ENCODE results near the gene DUXA.
"Not testable (repeated sequence)": the region's sequence is repeated elsewhere in the genome, so short reads cannot be mapped to it uniquely, and the experiment has no call there.

The DUXA gene

GRCh38 chr19:57123882-57124281 lies 43.4 kb downstream of the DUXA start:
- H2AK5ac ChIP-seq (ENCODE audit: low read depth, low read length) = no peak overlapping the region
- DNase-seq (ENCODE audit: low spot score) = no peak
- H3K9ac ChIP-seq (ENCODE audit: low read depth, low read length, poor library complexity) = no peak overlapping the region
- no peak overlapping the region for H3K18ac ChIP-seq (ENCODE audit: low read length)
- H2BK12ac ChIP-seq (ENCODE audit: low read length) = no peak overlapping the region
- no peak overlapping the region for H4K8ac ChIP-seq (ENCODE audit: low read depth, low read length)
- H2BK15ac ChIP-seq (ENCODE audit: low read length) = no peak overlapping the region
- H3K9me3 ChIP-seq (replicated peaks in 1 of 2; ENCODE audit: control insufficient read depth in 2 of 2, insufficient read depth in 1 of 2, low read depth in 1 of 2, low read length in 2 of 2) = peaks cover 3 to 8% of the 10 kb centered on the region in 2 donors
- no CpG with 5 or more reads among the region's 4 CpGs for WGBS, 2 donors (ENCODE audit: extremely low coverage in 2 of 2, insufficient read length in 2 of 2, insufficient replicate concordance in 1 of 2)
- no peak overlapping the region for H2BK5ac ChIP-seq (ENCODE audit: low read length)
- no peaks in the 10 kb centered on the region for H3K27me3 ChIP-seq (ENCODE audit: control insufficient read depth in 3 of 3, insufficient read depth in 3 of 3, low read depth in 1 of 3, low read length in 3 of 3)
- no peak overlapping the region for H3K23ac ChIP-seq (ENCODE audit: low read depth, low read length, poor library complexity)
- H3K27ac ChIP-seq (replicated peaks; ENCODE audit: low read length) = no peak overlapping the region
- no peak overlapping the region for H4K91ac ChIP-seq (ENCODE audit: low read depth, low read length, poor library complexity)
- H3K36me3 ChIP-seq (replicated peaks in 1 of 2; ENCODE audit: control insufficient read depth in 2 of 2, insufficient read depth in 2 of 2, low read length in 2 of 2) = no peaks in the 10 kb centered on the region
- H2AFZ ChIP-seq (ENCODE audit: low read length) = no peak overlapping the region
- H3K4ac ChIP-seq (ENCODE audit: low read length) = no peak overlapping the region
- no peaks in the 10 kb centered on the region for H3K4me1 ChIP-seq (ENCODE audit: control insufficient read depth in 2 of 2, insufficient read depth in 1 of 2, low read depth in 1 of 2, low read length in 2 of 2)
- no peak overlapping the region for H2BK120ac ChIP-seq (ENCODE audit: low read depth, low read length)
- no peaks in the 10 kb centered on the region for H3K79me1 ChIP-seq (ENCODE audit: low read depth, low read length)
- no peak overlapping the region for H3K14ac ChIP-seq (ENCODE audit: low read length)
- H3K4me3 ChIP-seq (ENCODE audit: low read length in 2 of 2) = no peak overlapping the region
- no peak overlapping the region for H3K4me2 ChIP-seq (ENCODE audit: insufficient read depth, low read length, poor library complexity, severe bottlenecking)

- peak overlapping the region; percentile 11 for H2AFZ ChIP-seq (ENCODE audit: low read length)
- peak overlapping the region; percentile 14 for H3K23ac ChIP-seq (ENCODE audit: low read depth, low read length, poor library complexity)
- no peak overlapping the region for H2BK12ac ChIP-seq (ENCODE audit: low read length)
- H3K36me3 ChIP-seq (replicated peaks in 1 of 2; ENCODE audit: control insufficient read depth in 2 of 2, insufficient read depth in 2 of 2, low read length in 2 of 2) = no peaks in the 10 kb centered on the region
- H2BK120ac ChIP-seq (ENCODE audit: low read depth, low read length) = no peak overlapping the region
- no peak overlapping the region for H4K8ac ChIP-seq (ENCODE audit: low read depth, low read length)
- H3K4me1 ChIP-seq (ENCODE audit: control insufficient read depth in 2 of 2, insufficient read depth in 1 of 2, low read depth in 1 of 2, low read length in 2 of 2) = no peaks in the 10 kb centered on the region
- H3K14ac ChIP-seq (ENCODE audit: low read length) = no peak overlapping the region
- H3K4me2 ChIP-seq (ENCODE audit: insufficient read depth, low read length, poor library complexity, severe bottlenecking) = no peak overlapping the region
- no peak overlapping the region for H3K4ac ChIP-seq (ENCODE audit: low read length)
- no peaks in the 10 kb centered on the region for H3K27me3 ChIP-seq (ENCODE audit: control insufficient read depth in 3 of 3, insufficient read depth in 3 of 3, low read depth in 1 of 3, low read length in 3 of 3)
- no peaks in the 10 kb centered on the region for H3K79me1 ChIP-seq (ENCODE audit: low read depth, low read length)
- DNase-seq (ENCODE audit: low spot score) = no peak
- no peak overlapping the region for H3K4me3 ChIP-seq (ENCODE audit: low read length in 2 of 2)
- H2BK5ac ChIP-seq (ENCODE audit: low read length) = no peak overlapping the region
- H3K27ac ChIP-seq (replicated peaks; ENCODE audit: low read length) = no peak overlapping the region
- H2BK15ac ChIP-seq (ENCODE audit: low read length) = no peak overlapping the region
- no CpG with 5 or more reads among the region's 32 CpGs for WGBS, 2 donors (ENCODE audit: extremely low coverage in 2 of 2, insufficient read length in 2 of 2, insufficient replicate concordance in 1 of 2)
- H3K9ac ChIP-seq (ENCODE audit: low read depth, low read length, poor library complexity) = no peak overlapping the region
- H3K18ac ChIP-seq (ENCODE audit: low read length) = no peak overlapping the region
- H3K9me3 ChIP-seq (replicated peaks in 1 of 2; ENCODE audit: control insufficient read depth in 2 of 2, insufficient read depth in 1 of 2, low read depth in 1 of 2, low read length in 2 of 2) = peaks cover 20 to 22% of the 10 kb centered on the region in 2 donors
- H4K91ac ChIP-seq (ENCODE audit: low read depth, low read length, poor library complexity) = no peak overlapping the region
- no peak overlapping the region for H2AK5ac ChIP-seq (ENCODE audit: low read depth, low read length)
Observed at GRCh38 chr19:57118848-57119247, 48.4 kb downstream of the DUXA start.

DNA sequence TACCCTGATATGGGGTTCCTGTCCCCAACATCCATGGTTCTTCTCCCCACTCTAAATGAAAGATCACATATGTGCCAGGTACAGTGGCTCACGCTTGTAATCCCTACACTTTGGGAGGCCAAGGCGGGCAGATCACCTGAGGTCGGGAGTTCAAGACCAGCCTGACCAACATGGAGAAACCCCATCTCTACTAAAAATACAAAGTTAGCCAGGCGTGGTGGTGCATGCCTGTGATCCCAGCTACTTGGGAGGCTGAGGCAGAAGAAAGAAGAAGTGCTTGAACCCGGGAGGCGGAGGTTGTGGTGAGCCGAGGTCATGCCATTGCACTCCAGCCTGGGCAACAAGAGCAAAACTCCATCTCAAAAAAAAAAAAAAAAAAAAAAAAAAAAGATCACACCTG lies 53.8 kb downstream of the DUXA start:
- H3K14ac ChIP-seq (ENCODE audit: low read length); H3K18ac ChIP-seq (ENCODE audit: low read length); H2BK120ac ChIP-seq (ENCODE audit: low read depth, low read length); H3K4me1 ChIP-seq (ENCODE audit: control insufficient read depth in 2 of 2, insufficient read depth in 1 of 2, low read depth in 1 of 2, low read length in 2 of 2); H3K9ac ChIP-seq (ENCODE audit: low read depth, low read length, poor library complexity); H2AK5ac ChIP-seq (ENCODE audit: low read depth, low read length); H2AFZ ChIP-seq (ENCODE audit: low read length); H2BK15ac ChIP-seq (ENCODE audit: low read length); H4K8ac ChIP-seq (ENCODE audit: low read depth, low read length); H3K27me3 ChIP-seq (ENCODE audit: control insufficient read depth in 3 of 3, insufficient read depth in 3 of 3, low read depth in 1 of 3, low read length in 3 of 3); H2BK12ac ChIP-seq (ENCODE audit: low read length); H3K36me3 ChIP-seq (replicated peaks in 1 of 2; ENCODE audit: control insufficient read depth in 2 of 2, insufficient read depth in 2 of 2, low read length in 2 of 2); DNase-seq (ENCODE audit: low spot score); H3K27ac ChIP-seq (replicated peaks; ENCODE audit: low read length); H3K79me1 ChIP-seq (ENCODE audit: low read depth, low read length); H4K91ac ChIP-seq (ENCODE audit: low read depth, low read length, poor library complexity); H2BK5ac ChIP-seq (ENCODE audit: low read length); H3K4me3 ChIP-seq (ENCODE audit: low read length in 2 of 2); H3K4ac ChIP-seq (ENCODE audit: low read length); H3K23ac ChIP-seq (ENCODE audit: low read depth, low read length, poor library complexity); H3K4me2 ChIP-seq (ENCODE audit: insufficient read depth, low read length, poor library complexity, severe bottlenecking): not testable (repeated sequence)
- no CpG with 5 or more reads among the region's 7 CpGs for WGBS, 2 donors (ENCODE audit: extremely low coverage in 2 of 2, insufficient read length in 2 of 2, insufficient replicate concordance in 1 of 2)
- H3K9me3 ChIP-seq (replicated peaks in 1 of 2; ENCODE audit: control insufficient read depth in 2 of 2, insufficient read depth in 1 of 2, low read depth in 1 of 2, low read length in 2 of 2) = peaks cover 26 to 52% of the 10 kb centered on the region in 2 donors

DNA sequence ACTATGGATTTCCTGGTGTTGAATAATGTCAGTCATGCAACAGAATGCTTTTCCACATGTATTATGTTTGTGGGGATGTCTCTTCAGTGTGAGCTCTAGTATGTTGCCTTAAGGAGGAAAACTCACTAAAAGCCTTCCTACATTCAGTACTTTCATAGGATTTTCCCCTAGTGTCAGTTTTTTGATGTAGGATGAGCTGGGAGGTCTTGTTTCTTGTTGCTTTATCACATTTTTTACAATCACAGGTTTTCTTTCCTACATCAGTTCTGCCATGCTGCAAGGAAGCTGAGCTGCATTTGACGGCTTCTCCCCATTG lies 56.0 kb downstream of the DUXA start:
- no peaks in the 10 kb centered on the region for H3K36me3 ChIP-seq (replicated peaks in 1 of 2; ENCODE audit: control insufficient read depth in 2 of 2, insufficient read depth in 2 of 2, low read length in 2 of 2)
- no peak overlapping the region for H3K9ac ChIP-seq (ENCODE audit: low read depth, low read length, poor library complexity)
- H3K18ac ChIP-seq (ENCODE audit: low read length) = no peak overlapping the region
- no peak overlapping the region for H4K91ac ChIP-seq (ENCODE audit: low read depth, low read length, poor library complexity)
- no peak for DNase-seq (ENCODE audit: low spot score)
- no peaks in the 10 kb centered on the region for H3K4me1 ChIP-seq (ENCODE audit: control insufficient read depth in 2 of 2, insufficient read depth in 1 of 2, low read depth in 1 of 2, low read length in 2 of 2)
- no peak overlapping the region for H3K27ac ChIP-seq (replicated peaks; ENCODE audit: low read length)
- no peak overlapping the region for H3K4ac ChIP-seq (ENCODE audit: low read length)
- H3K23ac ChIP-seq (ENCODE audit: low read depth, low read length, poor library complexity) = no peak overlapping the region
- H2BK5ac ChIP-seq (ENCODE audit: low read length) = no peak overlapping the region
- H3K4me2 ChIP-seq (ENCODE audit: insufficient read depth, low read length, poor library complexity, severe bottlenecking) = no peak overlapping the region
- H3K27me3 ChIP-seq (ENCODE audit: control insufficient read depth in 3 of 3, insufficient read depth in 3 of 3, low read depth in 1 of 3, low read length in 3 of 3) = peaks cover 0 to 6% (median under 1%) of the 10 kb centered on the region in 3 experiments
- no peak overlapping the region for H4K8ac ChIP-seq (ENCODE audit: low read depth, low read length)
- peaks cover 21 to 49% of the 10 kb centered on the region in 2 donors for H3K9me3 ChIP-seq (replicated peaks in 1 of 2; ENCODE audit: control insufficient read depth in 2 of 2, insufficient read depth in 1 of 2, low read depth in 1 of 2, low read length in 2 of 2)
- no peak overlapping the region for H2BK120ac ChIP-seq (ENCODE audit: low read depth, low read length)
- no peak overlapping the region for H3K4me3 ChIP-seq (ENCODE audit: low read length in 2 of 2)
- no peak overlapping the region for H2AFZ ChIP-seq (ENCODE audit: low read length)
- H3K79me1 ChIP-seq (ENCODE audit: low read depth, low read length) = no peaks in the 10 kb centered on the region
- no peak overlapping the region for H2BK12ac ChIP-seq (ENCODE audit: low read length)
- no peak overlapping the region for H2AK5ac ChIP-seq (ENCODE audit: low read depth, low read length)
- no CpG with 5 or more reads among the region's 1 CpG for WGBS, 2 donors (ENCODE audit: extremely low coverage in 2 of 2, insufficient read length in 2 of 2, insufficient replicate concordance in 1 of 2)
- H2BK15ac ChIP-seq (ENCODE audit: low read length) = no peak overlapping the region
- no peak overlapping the region for H3K14ac ChIP-seq (ENCODE audit: low read length)

Data from neuronal stem cell (in vitro differentiated cells).